KG1 (cell line): Measurements from ENCODE around the gene STRAP.

ENCODE experiments used
- DNase-seq: peaks from one replicate; lab custom pipeline; 2025; lab: John Stamatoyannopoulos, UW

The STRAP gene, protein sequence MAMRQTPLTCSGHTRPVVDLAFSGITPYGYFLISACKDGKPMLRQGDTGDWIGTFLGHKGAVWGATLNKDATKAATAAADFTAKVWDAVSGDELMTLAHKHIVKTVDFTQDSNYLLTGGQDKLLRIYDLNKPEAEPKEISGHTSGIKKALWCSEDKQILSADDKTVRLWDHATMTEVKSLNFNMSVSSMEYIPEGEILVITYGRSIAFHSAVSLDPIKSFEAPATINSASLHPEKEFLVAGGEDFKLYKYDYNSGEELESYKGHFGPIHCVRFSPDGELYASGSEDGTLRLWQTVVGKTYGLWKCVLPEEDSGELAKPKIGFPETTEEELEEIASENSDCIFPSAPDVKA

DNA sequence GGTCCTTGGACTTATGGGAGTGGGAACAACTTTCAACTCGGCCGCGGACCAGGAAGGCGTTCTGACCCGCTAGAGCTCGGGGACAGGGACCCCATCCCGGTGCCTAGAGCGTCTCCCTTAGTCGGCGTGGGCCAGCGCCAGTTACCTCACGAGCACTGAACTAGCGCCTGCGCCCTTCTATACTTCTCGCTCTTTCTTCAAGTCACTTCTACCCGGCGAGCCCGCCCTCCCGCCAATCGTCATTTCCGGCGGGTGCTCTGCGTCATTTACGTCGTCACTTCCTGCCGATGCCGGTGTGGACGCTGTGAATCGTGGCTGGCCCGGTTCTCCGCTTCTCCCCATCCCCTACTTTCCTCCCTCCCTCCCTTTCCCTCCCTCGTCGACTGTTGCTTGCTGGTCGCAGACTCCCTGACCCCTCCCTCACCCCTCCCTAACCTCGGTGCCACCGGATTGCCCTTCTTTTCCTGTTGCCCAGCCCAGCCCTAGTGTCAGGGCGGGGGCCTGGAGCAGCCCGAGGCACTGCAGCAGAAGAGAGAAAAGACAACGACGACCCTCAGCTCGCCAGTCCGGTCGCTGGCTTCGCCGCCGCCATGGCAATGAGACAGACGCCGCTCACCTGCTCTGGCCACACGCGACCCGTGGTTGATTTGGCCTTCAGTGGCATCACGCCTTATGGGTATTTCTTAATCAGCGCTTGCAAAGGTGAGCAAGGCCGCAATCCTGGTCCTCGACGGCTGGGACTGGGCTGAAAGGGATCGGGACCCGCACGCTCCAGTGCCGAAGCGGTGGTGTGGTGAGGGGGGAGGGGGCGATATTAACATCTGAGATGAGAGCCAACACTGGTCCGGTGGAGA, at the start of gene STRAP:
Gene STRAP (plus strand): TSS at position 270 of the 854 bp plus-strand sequence. CDS start 321 bp downstream, at position 591.
- DNase-seq: peak; percentile 47

DNA sequence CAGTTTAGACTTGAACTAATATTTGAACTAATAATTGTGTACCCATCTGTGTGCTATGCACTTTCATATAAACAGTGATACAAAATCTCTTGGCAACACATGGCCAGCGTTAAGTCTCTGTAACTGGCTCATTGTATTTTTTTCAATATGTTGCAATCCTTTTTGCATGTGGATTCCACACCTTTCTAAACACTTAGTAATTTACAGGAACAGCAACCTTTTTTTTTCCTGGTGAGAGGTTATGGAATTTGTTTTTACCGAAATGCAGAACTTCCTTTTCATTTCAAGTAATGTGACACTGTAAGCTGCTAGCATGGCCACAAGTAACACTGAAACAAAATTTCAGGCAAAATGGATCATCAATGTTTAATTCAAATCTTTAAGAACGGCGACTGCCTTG, 47.6 kb upstream of the STRAP start:
- DNase-seq: no peak

DNA sequence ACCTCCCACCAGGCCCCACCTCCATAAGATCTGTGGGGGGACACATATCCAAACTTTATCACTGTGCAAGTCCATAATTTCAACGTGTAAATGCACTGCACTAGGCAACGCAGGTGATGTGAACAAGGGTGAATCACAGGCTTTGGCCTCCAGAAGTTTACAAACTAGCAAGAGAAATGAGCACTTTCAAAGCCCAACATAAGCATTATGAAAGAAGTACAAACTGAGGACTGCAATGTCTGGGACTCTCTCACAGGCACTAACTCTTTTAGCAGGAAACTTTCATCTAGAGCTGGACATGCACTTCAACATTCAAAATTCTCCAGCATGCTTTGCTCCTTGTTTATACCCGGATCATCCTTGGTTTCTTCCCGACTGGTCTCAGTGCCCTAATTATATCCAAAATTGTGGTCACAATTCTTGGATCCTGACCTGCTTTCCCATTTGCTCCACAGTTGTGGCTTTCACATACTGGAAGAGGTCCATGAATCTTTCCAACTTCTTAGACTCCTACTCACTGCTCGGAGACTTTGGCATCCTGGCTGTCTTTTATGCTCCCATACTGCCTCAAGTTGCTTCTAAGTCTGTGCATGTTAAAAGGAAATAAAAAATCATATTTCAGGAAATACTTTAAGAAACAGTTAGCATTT, 44.9 kb upstream of the STRAP start:
- DNase-seq: no peak

DNA sequence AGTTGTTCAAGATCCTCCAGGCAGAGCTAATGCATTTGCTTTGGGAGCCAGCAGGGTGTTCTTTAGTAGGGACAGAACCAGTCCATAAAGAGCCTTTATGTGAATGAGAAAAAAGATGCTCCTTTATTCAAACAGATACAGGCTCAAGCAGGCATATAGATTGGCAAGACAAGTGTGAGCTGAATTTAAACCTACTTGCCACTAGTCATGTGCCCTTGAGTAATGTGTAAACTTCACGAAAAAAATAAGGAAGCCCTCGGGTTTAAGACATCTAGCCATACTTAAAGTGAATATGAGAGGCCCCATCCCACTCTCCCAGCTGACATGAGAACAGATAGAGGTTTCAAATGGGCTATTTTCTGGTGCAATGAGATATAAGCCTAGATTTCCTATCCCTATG, 43.1 kb upstream of the STRAP start:
- no peak for DNase-seq

DNA sequence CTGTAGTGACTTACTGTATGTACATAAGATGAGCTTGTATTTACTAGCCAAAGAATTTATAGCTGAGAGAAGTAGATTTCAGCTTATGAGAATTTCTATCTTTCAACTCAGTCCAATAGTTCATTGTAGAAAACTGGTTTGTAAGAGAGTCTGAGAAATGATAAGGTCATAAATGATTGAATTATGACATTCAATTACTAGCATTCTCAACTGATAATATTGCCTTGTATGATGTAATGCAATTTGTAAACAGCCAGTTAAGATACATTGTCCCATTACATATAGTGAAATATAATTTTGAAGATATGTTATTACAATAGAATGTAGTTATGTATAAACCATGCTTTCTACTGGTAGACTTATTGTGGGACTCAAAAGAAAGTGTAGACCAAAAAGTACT, 42.5 kb upstream of the STRAP start:
- DNase-seq: no peak

DNA sequence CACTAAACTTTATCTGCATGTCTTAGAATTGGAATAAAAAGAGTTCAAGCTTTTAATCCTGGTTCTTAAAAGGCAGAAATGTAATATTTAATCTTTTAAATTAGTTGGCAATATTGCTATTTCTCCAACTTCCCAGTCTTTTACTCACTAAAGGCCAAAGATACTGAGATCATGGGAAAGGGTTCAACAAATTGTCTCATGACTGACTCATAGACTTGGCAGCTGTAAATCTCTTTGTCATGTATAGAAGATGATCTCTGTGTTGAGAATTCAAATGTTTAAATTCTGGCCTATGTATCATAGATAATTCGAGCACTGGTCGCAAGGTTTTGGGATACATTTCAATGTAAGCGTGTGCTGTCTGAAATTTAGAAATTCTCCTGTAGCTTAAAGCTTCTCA, 40.1 kb upstream of the STRAP start:
- no peak for DNase-seq

DNA sequence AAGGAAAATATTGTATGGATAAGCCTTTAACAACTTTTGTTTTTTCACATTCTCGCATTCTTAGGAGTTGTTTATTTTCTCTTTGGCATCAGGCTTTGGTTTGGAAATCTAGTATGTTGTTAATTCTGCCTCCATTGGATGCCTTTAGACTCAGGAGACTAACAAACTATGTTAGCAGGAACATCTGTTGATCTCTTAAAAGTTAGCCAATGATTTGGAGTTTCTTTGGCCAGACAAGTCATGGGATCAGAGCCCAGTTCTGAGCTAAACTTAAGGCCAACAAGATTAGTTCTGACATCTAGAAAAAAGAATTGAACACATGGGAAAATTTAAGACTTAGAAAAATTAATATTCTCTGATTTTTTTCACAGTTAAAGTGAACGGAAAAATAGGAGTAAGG, 35.3 kb upstream of the STRAP start:
- no peak for DNase-seq

DNA sequence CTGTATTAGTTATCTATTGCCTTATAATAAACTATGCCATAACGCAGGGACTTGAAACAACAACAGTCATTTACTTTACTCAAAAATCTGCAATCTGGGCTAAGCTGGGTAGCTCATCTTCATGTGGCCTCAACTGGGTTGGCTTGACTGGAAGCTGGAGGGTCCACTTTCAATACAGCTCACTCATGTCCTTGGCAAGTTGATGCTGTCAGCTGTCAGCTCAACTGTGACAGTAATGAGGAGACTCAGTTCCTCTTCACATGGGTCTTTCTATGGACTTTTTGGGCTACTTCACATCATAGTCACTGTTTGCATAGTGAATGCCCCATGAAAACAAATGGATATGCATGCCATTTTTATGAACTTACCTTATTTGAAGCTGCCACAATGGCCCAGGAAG, 33.6 kb upstream of the STRAP start:
- no peak for DNase-seq

DNA sequence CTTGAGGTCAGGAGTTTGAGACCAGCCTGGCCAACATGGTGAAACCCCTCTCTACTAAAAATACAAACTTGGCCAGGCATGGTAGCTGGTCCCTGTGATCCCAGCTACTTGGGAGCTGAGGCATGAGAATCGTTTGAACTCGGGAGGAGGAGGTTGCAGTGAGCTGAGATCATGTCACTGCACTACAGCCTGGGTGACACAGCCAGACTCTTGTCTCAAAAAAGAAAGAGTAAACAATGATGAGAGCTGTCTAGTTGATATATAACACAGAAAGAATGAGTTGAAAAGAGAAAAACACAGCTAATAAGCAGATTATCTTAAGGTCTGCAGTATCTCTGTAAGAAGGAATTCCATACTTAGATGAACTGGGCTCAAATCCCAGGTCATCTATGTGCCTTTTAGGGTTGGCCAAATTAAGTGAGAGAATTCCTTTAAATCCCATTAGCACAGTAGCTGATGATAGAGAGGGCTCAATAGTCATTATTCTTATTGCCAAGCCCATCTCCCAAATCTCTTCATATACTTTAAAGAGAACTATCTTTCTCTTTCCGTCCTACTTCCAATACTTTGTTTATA, 31.1 kb upstream of the STRAP start:
- no peak for DNase-seq

DNA sequence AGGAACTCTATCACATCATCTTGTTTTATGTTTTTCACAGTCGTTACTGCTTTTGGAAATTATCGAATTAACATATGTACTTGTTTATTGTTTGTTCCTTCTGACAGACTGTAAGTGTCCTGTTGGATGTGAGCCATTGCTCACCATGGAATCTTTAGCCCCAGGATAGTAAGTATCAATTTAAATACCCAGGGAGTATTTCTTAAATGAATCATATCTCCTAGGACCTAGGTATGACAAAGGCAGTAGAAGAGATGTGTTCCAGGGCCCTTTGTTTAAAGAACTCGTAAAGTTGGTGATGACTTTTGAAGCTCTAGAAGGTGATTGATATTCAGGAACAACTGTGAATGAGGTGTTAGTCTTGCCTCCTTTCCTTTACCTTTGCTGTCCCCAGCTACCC, 30.3 kb upstream of the STRAP start:
- DNase-seq: no peak

DNA sequence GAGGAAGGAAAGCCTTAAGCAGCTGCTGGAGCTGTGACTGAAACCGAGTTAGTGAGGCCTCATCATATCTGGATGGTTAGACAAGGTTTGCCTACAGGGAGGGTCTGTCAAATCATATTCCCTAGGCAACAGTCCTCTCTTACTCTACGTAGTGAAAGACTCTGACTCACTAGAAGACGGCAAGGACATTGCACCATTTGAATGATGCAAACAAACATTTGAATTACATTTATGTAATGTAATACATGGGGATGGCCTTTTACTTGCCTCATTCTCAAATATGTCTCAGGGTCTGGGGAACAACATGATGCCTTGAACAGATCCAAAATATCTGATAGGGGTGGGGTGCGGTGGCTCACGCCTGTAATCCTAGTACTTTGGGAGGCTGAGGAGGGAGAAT, 29.8 kb upstream of the STRAP start:
- DNase-seq: no peak

DNA sequence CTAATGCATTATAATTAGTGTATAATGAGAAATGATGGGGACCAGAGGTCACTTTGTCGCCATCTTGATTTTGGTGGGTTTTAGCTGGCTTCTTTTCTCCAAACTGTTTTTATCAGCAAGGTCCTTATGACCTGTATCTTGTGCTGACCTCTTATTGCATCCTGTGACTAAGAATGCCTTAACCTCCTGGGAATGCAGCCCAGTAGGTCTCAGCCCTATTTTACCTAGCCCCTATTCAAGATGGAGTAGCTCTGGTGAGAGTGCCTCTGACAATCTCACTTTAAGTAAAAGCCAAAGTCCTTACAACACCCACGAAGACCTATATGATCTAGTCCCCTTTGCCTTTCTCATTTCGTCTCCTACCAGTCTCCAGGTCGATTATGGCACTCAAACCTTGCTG, 28.3 kb upstream of the STRAP start:
- DNase-seq: no peak

DNA sequence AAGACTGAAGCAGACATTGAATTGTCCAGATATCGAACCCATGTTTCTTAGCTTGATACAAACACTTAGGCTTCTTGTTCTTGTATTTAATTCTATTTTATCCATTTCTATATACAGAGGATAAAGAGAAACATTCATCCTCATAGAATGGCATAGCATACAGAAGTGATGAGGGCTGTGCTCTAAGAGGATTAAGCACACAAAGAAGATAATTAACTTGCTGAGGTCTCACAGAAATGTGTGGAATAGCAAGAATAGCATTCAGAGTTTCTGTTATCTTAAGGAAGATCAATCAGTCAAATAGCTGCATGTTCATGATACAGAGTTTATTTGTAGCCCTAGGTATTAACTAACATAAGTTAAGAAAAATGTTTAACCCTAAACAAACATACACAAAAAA, 27.3 kb upstream of the STRAP start:
- no peak for DNase-seq

DNA sequence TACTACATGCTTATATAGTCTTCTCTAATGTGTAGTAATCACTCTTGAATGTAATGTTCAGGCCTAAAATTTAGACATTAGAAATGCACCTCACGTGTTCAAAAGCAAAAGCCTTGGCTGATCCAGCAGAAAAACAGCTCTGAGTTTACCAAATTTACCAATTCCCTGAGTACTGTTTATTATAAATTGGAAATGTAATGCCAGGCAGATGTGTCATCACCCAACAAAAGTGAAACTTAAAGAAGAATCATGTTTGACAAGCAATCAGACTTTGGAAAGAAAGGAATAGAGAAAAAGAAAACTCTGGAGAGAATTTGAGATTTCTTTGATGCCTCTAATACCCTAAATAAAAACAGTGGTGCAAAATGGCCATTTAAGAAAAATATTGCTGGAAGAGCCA, 26.5 kb upstream of the STRAP start:
- DNase-seq: no peak

DNA sequence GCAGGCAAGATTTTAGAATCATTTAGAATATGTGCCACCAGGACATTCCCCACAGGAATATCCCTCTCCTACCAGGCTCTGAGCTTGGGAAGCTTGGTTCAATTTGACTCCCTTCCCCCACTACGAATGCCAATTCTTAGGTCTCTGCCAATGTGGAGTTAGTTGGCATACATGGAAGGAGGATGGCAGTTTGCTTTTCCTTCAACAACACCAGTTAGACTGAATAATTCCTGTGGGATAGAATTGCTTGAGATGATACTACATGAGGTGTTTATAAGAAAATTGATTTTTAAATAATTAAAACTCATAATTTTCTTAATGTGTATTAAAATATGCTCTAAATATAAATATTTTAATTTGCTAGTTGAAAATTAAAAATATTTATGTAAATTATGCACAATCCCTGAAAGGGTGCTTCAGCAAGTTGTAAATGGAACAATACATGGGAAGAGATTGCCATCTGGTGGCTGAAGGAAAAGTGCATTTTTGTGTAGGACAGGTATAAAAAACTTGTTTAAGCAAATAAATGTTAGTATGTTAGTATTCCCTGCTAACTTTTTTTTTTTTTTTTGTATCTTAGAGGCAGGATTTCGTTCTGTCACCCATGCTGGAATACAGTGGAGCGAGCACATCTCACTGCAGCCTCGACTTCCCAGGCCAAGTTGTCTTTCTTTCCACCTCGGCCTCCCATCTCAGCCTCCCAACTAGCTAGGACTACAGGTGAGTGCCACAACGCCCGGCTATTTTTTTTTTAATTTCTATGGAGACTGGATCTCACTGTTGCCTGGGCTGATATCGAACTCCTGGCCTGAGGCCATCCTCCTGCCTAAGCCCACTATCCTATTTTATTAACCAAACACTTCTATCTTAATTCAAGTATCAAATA, 25.8 kb upstream of the STRAP start:
- peak; percentile 1 for DNase-seq

DNA sequence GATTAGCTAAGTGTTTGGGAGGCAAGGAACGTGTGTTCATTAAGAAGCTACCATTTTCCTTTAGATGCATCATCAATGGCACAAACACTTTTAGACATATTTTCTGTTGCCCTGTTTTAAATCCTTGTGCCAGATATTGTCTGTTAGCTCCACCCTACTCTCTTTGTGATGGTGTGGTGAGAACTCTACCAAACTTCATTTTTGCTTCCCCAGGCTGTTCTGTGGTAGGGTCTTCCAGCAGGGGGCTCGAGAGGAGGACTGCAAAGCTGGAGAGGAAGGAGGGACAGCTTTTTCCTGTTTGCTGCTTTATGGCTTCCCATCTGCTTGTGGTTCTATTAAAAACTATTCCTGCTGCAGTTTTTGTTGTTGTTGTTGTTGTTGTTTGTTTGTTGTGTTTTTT, 23.8 kb upstream of the STRAP start:
- no peak for DNase-seq

DNA sequence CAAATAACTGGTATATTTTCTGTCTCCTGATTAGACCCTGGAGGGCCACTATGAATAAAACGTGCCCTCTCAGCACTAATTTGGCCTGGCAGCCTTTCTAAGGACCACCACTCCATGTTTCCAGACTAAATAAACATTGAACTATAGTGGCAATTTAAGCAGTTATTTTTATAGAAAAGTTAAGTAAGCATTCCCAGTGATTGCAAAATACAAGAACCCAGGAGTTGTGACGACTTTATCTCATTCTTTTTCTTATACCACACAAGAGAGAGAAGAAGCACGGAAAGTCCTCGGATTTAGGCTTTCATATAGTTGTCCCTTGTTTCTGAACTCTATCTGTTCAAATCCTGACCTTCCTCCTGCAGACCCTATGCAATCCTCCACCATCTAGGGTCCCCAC, 23.1 kb upstream of the STRAP start:
- no peak for DNase-seq

DNA sequence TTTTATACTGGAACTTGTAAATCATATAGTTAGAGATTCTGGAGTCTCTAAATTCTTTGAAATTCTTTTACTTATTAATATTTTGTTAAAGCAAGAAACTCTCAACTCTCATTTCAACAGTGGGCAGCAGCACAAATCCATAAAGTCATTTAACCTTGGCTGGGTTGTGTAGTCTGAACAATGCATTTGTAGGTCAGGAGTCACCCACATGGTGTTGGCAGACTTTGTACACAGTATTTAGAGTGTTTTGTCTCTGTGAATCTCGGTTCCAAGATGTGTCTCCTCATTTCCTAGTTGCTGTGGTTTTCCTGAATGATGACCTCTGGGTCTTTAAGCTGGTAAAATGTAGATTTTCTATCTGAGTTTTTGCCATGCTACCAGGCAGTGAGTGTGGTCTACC, 20.8 kb upstream of the STRAP start:
- DNase-seq: no peak

DNA sequence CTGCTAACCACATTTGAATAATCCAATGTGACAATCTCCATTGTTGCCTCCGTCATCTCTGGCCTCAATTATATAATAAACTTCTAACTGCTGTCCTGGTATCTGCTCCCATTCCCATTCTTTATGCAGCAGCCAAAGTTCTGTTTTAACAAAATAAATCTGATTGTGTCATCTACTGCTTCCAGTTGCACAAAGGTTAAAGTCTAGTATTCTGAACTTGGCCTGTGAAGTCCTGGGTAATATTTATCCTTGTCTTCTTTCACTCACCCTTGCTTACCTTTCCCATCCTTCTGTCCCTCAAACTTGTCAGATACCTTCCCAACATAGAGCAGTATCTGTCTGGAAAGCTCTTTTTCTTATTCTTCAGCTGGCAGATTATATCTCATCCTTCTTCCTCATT, 19.3 kb upstream of the STRAP start:
- no peak for DNase-seq

DNA sequence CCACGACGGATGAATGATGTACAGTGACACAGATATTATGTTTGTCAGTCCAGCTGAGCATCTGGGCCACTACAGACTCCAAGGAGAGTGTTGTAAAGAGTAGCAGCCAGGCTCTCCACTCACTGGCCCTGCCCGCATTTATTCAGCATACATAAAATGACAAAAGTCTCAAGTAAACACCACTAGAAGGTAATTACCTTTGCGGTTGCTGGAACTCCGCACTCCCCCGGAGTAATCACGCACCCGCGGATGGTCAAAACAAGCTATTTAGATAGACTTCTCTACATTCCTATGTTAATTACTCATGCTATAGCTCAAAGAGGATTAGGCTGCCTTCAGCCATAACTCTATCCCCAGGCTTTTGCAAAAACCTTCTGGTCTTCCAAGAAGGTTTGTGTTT, 18.8 kb upstream of the STRAP start:
- no peak for DNase-seq

DNA sequence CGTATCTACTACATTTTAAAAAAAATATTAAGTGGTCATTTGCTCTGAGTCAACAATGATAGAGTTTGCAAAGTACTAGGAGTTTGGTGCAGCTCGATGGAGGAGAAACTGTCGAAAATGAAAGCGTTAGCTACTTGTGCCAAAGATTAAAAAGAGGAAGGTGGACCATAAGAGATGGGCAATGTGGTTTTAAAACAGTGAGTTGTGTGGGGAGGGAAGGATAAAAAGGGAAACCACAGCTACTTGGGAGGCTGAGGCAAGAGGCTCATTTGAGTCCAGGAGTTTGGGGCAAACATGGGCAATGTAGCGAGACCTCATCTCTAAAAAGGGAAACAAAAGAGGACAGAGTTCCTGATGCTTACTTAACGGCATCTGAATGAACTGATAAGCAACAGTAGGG, 18.2 kb upstream of the STRAP start:
- DNase-seq: peak; percentile 7

DNA sequence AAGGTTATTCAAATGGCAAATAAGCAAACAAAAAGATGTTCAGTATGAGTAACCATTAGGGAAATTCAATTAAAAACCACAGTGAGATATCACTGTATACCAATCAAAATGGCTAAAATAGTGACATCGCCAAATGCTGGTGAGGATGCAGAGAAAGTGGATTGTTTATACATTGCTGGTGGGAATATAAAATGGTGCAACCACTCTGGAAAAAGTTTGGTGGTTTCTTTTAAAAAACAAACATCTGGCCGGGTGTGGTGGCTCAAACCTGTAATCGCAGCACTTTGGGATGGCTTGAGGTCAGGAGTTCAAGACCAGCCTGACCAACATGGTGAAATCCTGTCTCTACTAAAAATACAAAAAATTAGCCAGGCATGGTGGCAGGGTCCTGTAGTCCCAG, 14.0 kb upstream of the STRAP start:
- no peak for DNase-seq
